Type B pancreatic cell (in vitro differentiated cells): Measurements from ENCODE around the gene ARHGAP42. TPM values are rescaled to one million over a fixed set of nuclear protein-coding genes. Genes with fewer than 3 reads are reported as not detected.

ENCODE experiments used
- DNase-seq: peaks from one replicate; pipeline ENCODE4 v3.0.0; 2021; ENCODE audit warnings: mixed read lengths; ENCODE audit not compliant: unreplicated experiment; ENCODE audit errors: extremely low spot score
- H3K27ac Mint-ChIP-seq: 2 replicates; pipeline ENCODE4 v1.8.0; 2021; ENCODE audit warnings: mild to moderate bottlenecking, mixed read lengths
- H3K27me3 Mint-ChIP-seq: 2 replicates; pipeline ENCODE4 v1.8.0; 2021; ENCODE audit warnings: mixed read lengths
- H3K36me3 Mint-ChIP-seq: 2 replicates; pipeline ENCODE4 v1.8.0; 2021; ENCODE audit warnings: mixed read lengths
- H3K4me1 Mint-ChIP-seq: one replicate; pipeline ENCODE4 v1.8.0; 2021; ENCODE audit warnings: mixed read lengths; ENCODE audit not compliant: unreplicated experiment
- H3K4me3 Mint-ChIP-seq: 2 replicates; pipeline ENCODE4 v1.8.0; 2021; ENCODE audit warnings: mild to moderate bottlenecking, mixed read lengths
- H3K9me3 Mint-ChIP-seq: 2 replicates; pipeline ENCODE4 v1.8.0; 2021; ENCODE audit warnings: mixed read lengths
- CTCF ChIP-seq: fragments of 200-600 bp; sonication (generic); conservative IDR thresholded peaks from 2 replicates; pipeline ENCODE4 v1.5.0; 2021; ENCODE audit warnings: antibody characterized with exemption, mild to moderate bottlenecking
- total RNA-seq: library from RNA; stranded (reverse); gene quantifications from 2 replicates; pipeline ENCODE4 v1.2.1, GENCODE V29; 2021; ENCODE audit warnings: low replicate concordance

The ARHGAP42 gene
- total RNA-seq, 1 donor from 2014 or later, result 22.6 TPM

DNA sequence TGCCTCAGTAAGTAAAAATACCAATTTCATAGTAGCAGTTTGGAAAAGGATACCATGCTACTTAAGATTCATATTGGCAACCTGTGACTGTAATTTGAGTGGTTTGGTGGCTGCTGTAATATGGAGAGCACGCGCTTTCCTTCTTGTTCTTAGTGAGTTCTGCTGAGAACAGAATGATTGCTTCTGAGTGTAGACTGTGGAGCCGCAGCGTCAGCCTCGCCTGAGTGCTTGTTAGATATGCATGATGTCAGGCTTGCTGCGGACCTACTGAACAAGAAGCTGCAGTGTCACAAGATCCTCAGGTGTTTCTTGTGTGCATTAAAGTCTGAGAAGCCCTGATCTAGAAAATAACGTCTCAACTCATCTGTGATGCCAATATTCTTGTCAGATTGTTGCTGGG is 143.2 kb downstream of the ARHGAP42 start:
- H3K36me3 Mint-ChIP-seq, result peaks cover 3% of the 10 kb centered on the region
- no peak overlapping the region for H3K27ac Mint-ChIP-seq
- peaks cover 39% of the 10 kb centered on the region for H3K4me1 Mint-ChIP-seq
- no peaks in the 10 kb centered on the region for H3K9me3 Mint-ChIP-seq
- no peak for DNase-seq
- no peak for TF ChIP-seq CTCF
- peaks cover 3% of the 10 kb centered on the region for H3K27me3 Mint-ChIP-seq
- H3K4me3 Mint-ChIP-seq, result no peak overlapping the region

GRCh38 chr11:100830978-100831732 is 144.1 kb downstream of the ARHGAP42 start:
- peaks cover 3% of the 10 kb centered on the region for H3K27me3 Mint-ChIP-seq
- peaks cover 33% of the 10 kb centered on the region for H3K4me1 Mint-ChIP-seq
- no peaks in the 10 kb centered on the region for H3K9me3 Mint-ChIP-seq
- H3K27ac Mint-ChIP-seq, result no peak overlapping the region
- DNase-seq, result no peak
- no peak for TF ChIP-seq CTCF
- H3K4me3 Mint-ChIP-seq, result no peak overlapping the region
- peaks cover 3% of the 10 kb centered on the region for H3K36me3 Mint-ChIP-seq

DNA sequence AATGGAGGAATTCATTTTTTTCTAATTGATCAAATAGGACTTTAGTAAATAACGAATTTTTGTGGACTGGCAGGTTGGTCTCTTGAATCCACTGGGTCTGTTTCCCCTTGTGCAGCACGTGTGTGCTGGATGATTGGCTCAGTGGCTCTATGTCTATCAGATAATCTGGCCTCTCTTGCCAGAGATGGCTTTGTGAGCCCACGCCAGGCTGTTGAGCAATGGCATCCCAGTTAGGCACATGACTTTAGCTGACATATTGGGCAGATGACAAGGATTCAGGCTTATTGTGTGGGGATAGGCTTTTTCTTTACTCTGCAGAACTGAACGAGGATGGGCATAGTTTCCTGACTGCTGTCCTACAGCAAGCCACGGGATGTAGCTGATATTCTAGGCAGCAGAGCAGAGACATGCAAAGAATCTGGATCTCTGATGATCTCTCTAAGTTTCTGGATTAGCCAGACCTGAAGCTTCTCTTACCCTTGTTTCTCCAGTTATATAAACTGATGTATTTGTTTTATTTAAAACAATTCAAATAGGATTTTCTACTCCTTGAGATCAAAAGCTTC is 144.9 kb downstream of the ARHGAP42 start:
- no peak for TF ChIP-seq CTCF

DNA sequence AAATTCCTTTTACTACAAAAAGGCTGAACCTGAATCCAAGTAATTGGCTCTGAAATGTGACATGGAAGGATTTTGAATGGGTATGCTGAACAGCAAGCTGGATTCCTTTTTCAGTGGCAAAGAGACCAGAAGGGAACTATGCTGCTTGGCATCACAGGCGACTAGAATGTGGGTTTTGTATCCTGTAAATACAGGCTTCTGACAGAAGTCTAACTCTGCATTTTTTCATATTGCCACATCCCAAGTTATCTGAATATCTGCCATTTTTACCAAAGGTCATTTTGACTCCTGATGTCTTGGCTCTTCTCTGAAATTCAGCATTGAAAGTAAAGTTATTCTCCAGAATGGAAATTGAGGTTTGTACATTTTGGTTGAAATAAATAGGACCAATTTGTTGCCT is 145.7 kb downstream of the ARHGAP42 start:
- peaks cover 28% of the 10 kb centered on the region for H3K4me1 Mint-ChIP-seq

More for the DNA sequence above, 144.9 kb downstream of the ARHGAP42 start:
- H3K4me1 Mint-ChIP-seq, result peaks cover 33% of the 10 kb centered on the region
- no peak overlapping the region for H3K4me3 Mint-ChIP-seq
- H3K9me3 Mint-ChIP-seq, result no peaks in the 10 kb centered on the region
- H3K27ac Mint-ChIP-seq, result no peak overlapping the region
- H3K36me3 Mint-ChIP-seq, result peaks cover 3% of the 10 kb centered on the region
- H3K27me3 Mint-ChIP-seq, result peaks cover 3% of the 10 kb centered on the region
- no peak for DNase-seq

DNA sequence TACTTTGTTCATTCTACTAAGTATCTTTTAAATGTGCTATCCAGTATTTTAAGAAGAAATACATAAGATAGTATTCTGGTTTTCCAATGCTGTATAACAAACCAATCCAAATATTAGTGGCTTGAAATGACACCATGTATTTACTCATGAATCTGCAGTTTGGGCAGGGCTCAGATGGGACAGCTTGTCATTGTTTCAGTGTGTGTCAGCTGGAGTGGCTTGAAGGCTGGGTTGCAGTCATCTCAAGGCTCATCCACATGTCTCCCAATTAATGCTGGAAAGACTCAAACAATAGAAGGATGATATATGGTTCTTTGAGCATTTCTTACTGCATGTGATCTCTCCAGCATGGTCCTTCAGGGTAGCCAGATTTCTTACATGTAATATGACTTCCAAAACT is 146.2 kb downstream of the ARHGAP42 start:
- Mint-ChIP-seq H3K27me3 (peaks cover 3% of the 10 kb centered on the region), H3K36me3 (peaks cover 5% of the 10 kb centered on the region), H3K9me3 (no peaks in the 10 kb centered on the region), H3K4me1 (peaks cover 24% of the 10 kb centered on the region), H3K4me3 (no peak overlapping the region), H3K27ac (no peak overlapping the region)
- DNase-seq, result no peak
- no peak for TF ChIP-seq CTCF

More for the DNA sequence above, 145.7 kb downstream of the ARHGAP42 start:
- peaks cover 3% of the 10 kb centered on the region for H3K27me3 Mint-ChIP-seq
- H3K9me3 Mint-ChIP-seq, result no peaks in the 10 kb centered on the region
- peaks cover 6% of the 10 kb centered on the region for H3K36me3 Mint-ChIP-seq
- H3K27ac Mint-ChIP-seq, result no peak overlapping the region
- no peak for TF ChIP-seq CTCF
- no peak overlapping the region for H3K4me3 Mint-ChIP-seq
- DNase-seq, result no peak
